HL-60 (cell line): ENCODE results near the gene FGFR1OP2.

Source experiments
- DNase-seq, 2 experiments: peaks; one replicate each; pipeline ENCODE4 v3.0.0-alpha.2; 2010 to 2020; ENCODE audit warnings: low read depth in 1 of 2, low spot score in 1 of 2
- H3K27ac ChIP-seq: fragments of 250-450 bp; sonication (Bioruptor Pico); replicated peaks from 2 replicates; pipeline ENCODE4 v1.5.1; 2020; ENCODE audit warnings: mild to moderate bottlenecking, moderate library complexity
- H3K27me3 ChIP-seq: fragments of 250-450 bp; sonication (Bioruptor Pico); 2 replicates; pipeline ENCODE4 v1.5.1; 2021; ENCODE audit warnings: mild to moderate bottlenecking, moderate library complexity; ENCODE audit not compliant: insufficient read depth, poor library complexity, severe bottlenecking
- H3K4me3 ChIP-seq: replicated peaks from 2 replicates; pipeline ENCODE4 v1.5.1; 2011; ENCODE audit warnings: mild to moderate bottlenecking, control low read depth, low read length; ENCODE audit not compliant: insufficient read depth
- CTCF ChIP-seq: IDR thresholded peaks from one replicate; pipeline ENCODE4 v1.5.1; 2011; ENCODE audit warnings: low read length, control low read depth, inconsistent platforms; ENCODE audit not compliant: insufficient read depth
- GABPA ChIP-seq: IDR thresholded peaks from 2 replicates; pipeline ENCODE4 v1.6.1; 2012; ENCODE audit warnings: low read depth
- POLR2AphosphoS5 ChIP-seq: IDR thresholded peaks from 2 replicates; pipeline ENCODE4 v1.6.1; 2012; ENCODE audit warnings: low read depth
- REST ChIP-seq: IDR thresholded peaks from 2 replicates; pipeline ENCODE4 v1.6.1; 2012; ENCODE audit warnings: low read depth; ENCODE audit not compliant: insufficient replicate concordance
- SPI1 ChIP-seq: IDR thresholded peaks from 2 replicates; pipeline ENCODE4 v1.6.1; 2012; ENCODE audit warnings: low read depth, mild to moderate bottlenecking, borderline replicate concordance

The FGFR1OP2 gene

GRCh38 chr12:26921886-26922285 is 16.4 kb upstream of the FGFR1OP2 start:
- Histone ChIP-seq H3K4me3 (no peak overlapping the region), H3K27ac (no peak overlapping the region), H3K27me3 (no peaks in the 10 kb centered on the region)
- no peak for DNase-seq
- TF ChIP-seq REST: no peak
- no peak for TF ChIP-seq POLR2AphosphoS5
- no peak for TF ChIP-seq SPI1
- TF ChIP-seq CTCF: no peak
- no peak for TF ChIP-seq GABPA

- Histone ChIP-seq H3K27me3 (no peaks in the 10 kb centered on the region), H3K4me3 (no peak overlapping the region), H3K27ac (no peak overlapping the region)
- DNase-seq: no peak
- no peak for TF ChIP-seq POLR2AphosphoS5
These were observed 9.6 kb upstream of the FGFR1OP2 start for GRCh38 chr12:26928661-26929060.

DNA sequence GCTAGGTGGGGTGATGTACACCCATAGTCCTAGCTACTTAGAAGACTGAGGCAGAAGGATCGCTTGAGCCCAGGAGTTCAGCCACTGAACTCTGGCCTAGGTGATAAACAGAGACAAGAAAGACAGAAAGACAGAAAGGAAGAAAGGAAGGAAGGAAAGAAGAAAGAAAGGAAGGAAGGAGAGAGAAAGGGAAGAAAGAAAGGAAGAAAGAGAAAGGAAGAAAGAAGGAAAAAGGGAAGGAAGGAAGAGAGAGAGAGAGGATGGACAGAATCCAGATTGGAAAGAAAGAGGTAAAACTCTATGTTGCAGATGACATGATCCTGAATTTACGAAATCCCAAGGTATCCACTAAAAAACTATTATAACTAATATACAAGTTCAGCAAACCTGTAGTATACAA is 8.7 kb upstream of the FGFR1OP2 start:
- no peak for DNase-seq

More for the DNA sequence above, 8.7 kb upstream of the FGFR1OP2 start:
- Histone ChIP-seq H3K4me3 (no peak overlapping the region), H3K27ac (no peak overlapping the region), H3K27me3 (no peaks in the 10 kb centered on the region)
- TF ChIP-seq CTCF (no peak), POLR2AphosphoS5 (no peak), SPI1 (no peak), REST (no peak), GABPA (no peak)
